Glutamatergic neuron (in vitro differentiated cells): ENCODE results near the gene DGKB. TPM values are rescaled to one million over a fixed set of nuclear protein-coding genes. Genes with fewer than 3 reads are reported as not detected.
A peak's percentile ranks its signal among the peaks of the same experiment; 100 is the strongest.
"Not testable (repeated sequence)": the region's sequence is repeated elsewhere in the genome, so short reads cannot be mapped to it uniquely, and the experiment has no call there.

Experiments used
- DNase-seq: peaks from one replicate; pipeline ENCODE4 v3.0.0; 2022
- H3K27ac Mint-ChIP-seq: one replicate; pipeline ENCODE4 v1.8.0; 2020; ENCODE audit warnings: mild to moderate bottlenecking, mixed read lengths, inconsistent platforms; ENCODE audit not compliant: unreplicated experiment
- H3K27me3 Mint-ChIP-seq: one replicate; pipeline ENCODE4 v1.8.0; 2020; ENCODE audit warnings: mild to moderate bottlenecking, moderate library complexity, mixed read lengths, inconsistent platforms; ENCODE audit not compliant: unreplicated experiment
- H3K36me3 Mint-ChIP-seq: one replicate; pipeline ENCODE4 v1.8.0; 2020; ENCODE audit warnings: mild to moderate bottlenecking, mixed read lengths, inconsistent platforms; ENCODE audit not compliant: unreplicated experiment
- H3K4me1 Mint-ChIP-seq: one replicate; pipeline ENCODE4 v1.8.0; 2020; ENCODE audit warnings: mild to moderate bottlenecking, low read depth, mixed read lengths, inconsistent platforms; ENCODE audit not compliant: unreplicated experiment
- H3K4me3 Mint-ChIP-seq: one replicate; pipeline ENCODE4 v1.8.0; 2020; ENCODE audit warnings: mild to moderate bottlenecking, mixed read lengths, inconsistent platforms; ENCODE audit not compliant: unreplicated experiment
- H3K9me3 Mint-ChIP-seq: one replicate; pipeline ENCODE4 v1.8.0; 2020; ENCODE audit warnings: mild to moderate bottlenecking, moderate library complexity, mixed read lengths, inconsistent platforms; ENCODE audit not compliant: unreplicated experiment
- total RNA-seq: library from RNA; stranded (reverse); fragmentation: NEBNext Ultra II Directional; extraction: Animal tissue kit (Norgen Biotek cat#: 25700); gene quantifications from one replicate; pipeline ENCODE4 v1.2.1, GENCODE V29; 2021; ENCODE audit not compliant: unreplicated experiment
- TF ChIP-seq, protein P1 (sequence below): fragments of 200-600 bp; sonication (generic); IDR thresholded peaks from one replicate; pipeline ENCODE4 v1.5.0; 2021; ENCODE audit not compliant: partially characterized antibody, unreplicated experiment

Gene DGKB
- total RNA-seq, 1 donor from 2014 or later, result 57.8 TPM

DNA sequence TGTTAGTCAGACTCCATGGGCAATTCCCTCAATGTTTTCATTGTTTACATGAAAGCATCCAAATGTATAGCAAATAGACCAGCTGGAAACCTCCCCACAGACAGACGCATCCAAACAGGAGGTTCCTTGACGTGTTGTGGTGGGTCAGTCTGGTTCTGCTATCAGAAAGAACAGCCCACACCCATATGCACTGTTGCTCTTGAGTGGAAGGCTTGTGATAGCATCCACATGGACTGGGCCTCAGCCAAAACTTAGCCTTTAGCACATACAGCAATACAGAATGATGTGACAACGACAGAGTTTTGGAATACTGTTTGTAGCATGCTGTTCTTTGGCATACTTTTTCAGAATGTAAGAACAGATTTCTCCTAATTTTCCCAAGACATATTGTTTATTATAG is 613.9 kb downstream of the DGKB start:
- Mint-ChIP-seq H3K4me1 (peaks cover 16% of the 10 kb centered on the region), H3K27me3 (no peaks in the 10 kb centered on the region), H3K36me3 (no peaks in the 10 kb centered on the region), H3K27ac (no peak overlapping the region), H3K9me3 (no peaks in the 10 kb centered on the region), H3K4me3 (no peak overlapping the region)
- DNase-seq, result no peak
- TF ChIP-seq, protein P1, sequence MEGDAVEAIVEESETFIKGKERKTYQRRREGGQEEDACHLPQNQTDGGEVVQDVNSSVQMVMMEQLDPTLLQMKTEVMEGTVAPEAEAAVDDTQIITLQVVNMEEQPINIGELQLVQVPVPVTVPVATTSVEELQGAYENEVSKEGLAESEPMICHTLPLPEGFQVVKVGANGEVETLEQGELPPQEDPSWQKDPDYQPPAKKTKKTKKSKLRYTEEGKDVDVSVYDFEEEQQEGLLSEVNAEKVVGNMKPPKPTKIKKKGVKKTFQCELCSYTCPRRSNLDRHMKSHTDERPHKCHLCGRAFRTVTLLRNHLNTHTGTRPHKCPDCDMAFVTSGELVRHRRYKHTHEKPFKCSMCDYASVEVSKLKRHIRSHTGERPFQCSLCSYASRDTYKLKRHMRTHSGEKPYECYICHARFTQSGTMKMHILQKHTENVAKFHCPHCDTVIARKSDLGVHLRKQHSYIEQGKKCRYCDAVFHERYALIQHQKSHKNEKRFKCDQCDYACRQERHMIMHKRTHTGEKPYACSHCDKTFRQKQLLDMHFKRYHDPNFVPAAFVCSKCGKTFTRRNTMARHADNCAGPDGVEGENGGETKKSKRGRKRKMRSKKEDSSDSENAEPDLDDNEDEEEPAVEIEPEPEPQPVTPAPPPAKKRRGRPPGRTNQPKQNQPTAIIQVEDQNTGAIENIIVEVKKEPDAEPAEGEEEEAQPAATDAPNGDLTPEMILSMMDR, result no peak

DNA sequence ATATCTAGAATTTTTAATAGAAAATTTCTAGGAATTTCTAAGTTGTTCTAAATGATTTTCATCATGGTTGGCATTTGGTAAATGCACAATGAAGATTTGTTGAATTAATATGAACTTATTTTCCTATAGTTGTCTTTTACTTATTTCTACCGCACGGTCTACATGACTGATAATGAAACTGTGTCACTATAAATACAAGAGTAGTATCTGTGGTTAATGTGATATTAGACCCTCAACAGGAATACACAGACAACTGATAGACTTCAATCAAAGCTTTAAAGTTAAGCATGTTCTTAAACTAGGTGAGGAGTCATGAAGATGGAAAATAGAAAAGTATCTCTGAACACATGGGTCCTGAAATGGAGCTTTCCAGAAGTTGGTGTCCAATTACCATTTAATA is 615.2 kb downstream of the DGKB start:
- Mint-ChIP-seq H3K36me3 (no peaks in the 10 kb centered on the region), H3K27ac (no peak overlapping the region), H3K4me1 (peaks cover 16% of the 10 kb centered on the region), H3K27me3 (peaks cover 2% of the 10 kb centered on the region), H3K9me3 (peaks cover 1% of the 10 kb centered on the region), H3K4me3 (peak overlapping the region; percentile 52)
- TF ChIP-seq, protein P1, result no peak
- DNase-seq, result no peak

DNA sequence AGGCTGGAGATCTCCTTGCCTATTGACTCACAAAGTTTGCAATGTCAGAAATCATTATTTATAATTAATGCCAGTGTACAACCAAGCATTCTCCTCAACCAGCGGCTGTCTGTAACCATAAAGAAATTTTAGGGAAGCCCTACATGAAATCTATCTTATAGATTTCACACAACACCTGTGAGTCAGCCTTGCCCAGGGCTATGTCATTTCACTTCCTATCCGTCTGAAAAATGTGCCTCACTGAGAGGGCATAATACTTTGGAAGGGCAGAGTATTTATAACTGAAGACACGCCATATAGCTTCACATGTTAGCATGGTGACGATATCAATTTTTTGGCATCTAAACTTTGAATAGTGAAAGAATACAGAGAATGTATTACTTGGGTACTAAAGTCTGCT is 616.5 kb downstream of the DGKB start:
- TF ChIP-seq, protein P1, result no peak
- no peak for DNase-seq
- peaks cover 1% of the 10 kb centered on the region for H3K9me3 Mint-ChIP-seq
- peaks cover 2% of the 10 kb centered on the region for H3K27me3 Mint-ChIP-seq
- H3K36me3 Mint-ChIP-seq, result no peaks in the 10 kb centered on the region
- H3K4me1 Mint-ChIP-seq, result peaks cover 16% of the 10 kb centered on the region
- H3K4me3 Mint-ChIP-seq, result no peak overlapping the region
- no peak overlapping the region for H3K27ac Mint-ChIP-seq

DNA sequence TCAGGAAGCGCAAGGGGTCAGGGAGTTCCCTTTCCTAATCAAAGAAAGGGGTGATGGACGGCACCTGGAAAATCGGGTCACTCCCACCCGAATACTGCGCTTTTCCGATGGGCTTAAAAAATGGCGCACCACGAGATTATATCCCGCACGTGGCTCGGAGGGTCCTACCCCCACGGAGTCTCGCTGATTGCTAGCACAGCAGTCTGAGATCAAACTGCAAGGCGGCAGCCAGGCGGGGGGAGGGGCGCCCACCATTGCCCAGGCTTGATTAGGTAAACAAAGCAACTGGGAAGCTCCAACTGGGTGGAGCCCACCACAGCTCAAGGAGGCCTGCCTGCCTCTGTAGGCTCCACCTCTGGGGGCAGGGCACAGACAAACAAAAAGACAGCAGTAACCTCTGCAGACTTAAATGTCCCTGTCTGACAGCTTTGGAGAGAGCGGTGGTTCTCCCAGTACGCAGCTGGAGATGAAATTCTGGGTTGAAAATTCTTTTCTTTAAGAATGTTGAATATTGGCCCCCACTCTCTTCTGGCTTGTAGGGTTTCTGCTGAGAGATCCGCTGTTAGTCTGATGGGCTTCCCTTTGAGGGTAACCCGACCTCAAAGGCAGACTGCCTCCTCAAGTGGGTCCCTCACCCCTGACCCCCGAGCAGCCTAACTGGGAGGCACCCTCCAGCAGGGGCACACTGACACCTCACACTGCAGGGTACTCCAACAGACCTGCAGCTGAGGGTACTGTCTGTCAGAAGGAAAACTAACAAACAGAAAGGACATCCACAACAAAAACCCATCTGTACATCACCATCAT is 623.3 kb downstream of the DGKB start:
- not testable (repeated sequence) for H3K4me1 Mint-ChIP-seq, H3K9me3 Mint-ChIP-seq, H3K27me3 Mint-ChIP-seq, H3K36me3 Mint-ChIP-seq
- Mint-ChIP-seq H3K4me3 (peak overlapping the region; percentile 74), H3K27ac (peak overlapping the region; percentile 68)
- peak; percentile 46 for DNase-seq

DNA sequence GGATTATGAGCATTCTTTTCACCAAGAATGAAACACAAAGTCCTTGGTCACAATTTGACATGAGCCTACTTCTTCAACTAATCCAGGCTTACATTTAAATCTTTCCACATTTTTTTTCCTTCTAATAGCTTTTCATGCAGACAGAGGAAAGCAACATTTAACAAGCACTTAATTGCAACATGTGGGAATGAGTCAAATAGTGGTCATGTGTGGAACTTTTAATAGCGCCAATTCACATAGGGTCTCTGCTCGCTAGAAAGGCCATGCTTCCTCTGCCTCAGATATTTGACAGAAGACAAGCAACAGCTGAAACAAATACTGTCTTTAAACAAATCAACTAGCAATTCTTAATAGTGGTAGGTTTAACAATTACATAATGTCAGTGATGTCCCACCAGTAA is 627.2 kb downstream of the DGKB start:
- no peak overlapping the region for H3K27ac Mint-ChIP-seq
- H3K36me3 Mint-ChIP-seq, result no peaks in the 10 kb centered on the region
- H3K9me3 Mint-ChIP-seq, result no peaks in the 10 kb centered on the region
- no peak for DNase-seq
- H3K4me1 Mint-ChIP-seq, result no peaks in the 10 kb centered on the region
- no peak overlapping the region for H3K4me3 Mint-ChIP-seq
- peaks cover 2% of the 10 kb centered on the region for H3K27me3 Mint-ChIP-seq
- TF ChIP-seq, protein P1, result no peak
